Activated T-cell treated with anti-CD3 and anti-CD28 coated beads for 48 hours (primary cell): ENCODE results near the gene ETV1.

Experiments
- DNase-seq: peaks from one replicate; pipeline ENCODE4 v3.0.0-alpha.2; 2020; ENCODE audit warnings: low read depth

ETV1 gene

DNA sequence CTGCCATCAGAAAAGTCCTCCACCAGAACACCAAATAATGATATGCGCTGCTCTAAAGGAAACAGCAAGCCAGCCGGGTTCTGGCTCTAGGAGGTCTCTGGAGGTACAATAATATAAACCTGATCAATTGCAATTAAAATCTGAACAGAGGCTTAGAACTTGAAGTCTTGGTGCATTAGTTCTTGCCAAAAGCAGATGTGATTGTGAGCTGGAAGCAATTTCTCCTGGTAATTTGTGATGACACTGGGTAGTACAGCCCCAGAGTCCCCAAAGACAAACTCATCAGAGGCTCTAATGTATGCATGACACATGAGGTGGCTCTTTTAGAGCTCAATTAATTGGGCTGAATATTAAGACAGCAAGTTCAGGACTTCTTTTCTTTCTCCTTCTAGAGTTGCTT is 3.3 kb downstream of the ETV1 start:
- no peak for DNase-seq

DNA sequence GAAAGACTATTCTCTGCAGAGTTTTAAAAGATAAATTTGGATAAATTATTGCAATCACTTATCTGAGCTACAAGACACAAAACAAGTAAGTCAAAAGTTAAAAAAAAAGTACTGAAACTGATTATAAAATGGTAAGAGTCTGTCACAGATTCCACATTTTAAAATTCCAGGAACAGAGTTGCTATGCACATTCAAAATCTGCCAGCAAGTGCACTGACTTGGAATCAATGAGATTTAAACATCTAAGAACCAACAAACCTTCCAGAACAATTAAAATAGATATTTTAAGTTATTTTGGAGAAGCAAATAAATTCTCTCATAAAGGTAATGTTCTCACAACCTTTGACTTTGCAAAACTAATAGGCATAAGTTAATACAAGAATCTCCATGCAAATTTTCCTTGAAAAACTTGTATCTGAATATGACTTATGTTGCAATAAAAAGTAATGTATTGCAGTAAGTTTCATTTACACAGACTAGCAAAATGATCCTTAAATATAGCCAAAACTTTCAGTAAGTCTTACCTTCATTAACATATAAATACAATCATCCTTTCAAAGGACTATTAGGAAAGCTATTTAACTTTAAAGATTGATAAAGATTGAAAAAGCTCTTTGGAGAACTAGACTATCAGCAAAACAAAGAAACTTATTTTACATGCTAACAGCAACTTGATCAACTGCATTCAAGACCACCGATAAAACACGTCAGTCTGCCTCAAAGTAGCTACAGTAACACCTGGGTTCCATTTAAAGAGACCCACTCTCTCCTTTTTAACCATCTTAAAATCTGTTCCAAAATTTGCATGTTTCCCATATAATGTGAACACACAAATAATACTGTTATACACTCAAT is 4.4 kb downstream of the ETV1 start:
- DNase-seq: no peak

DNA sequence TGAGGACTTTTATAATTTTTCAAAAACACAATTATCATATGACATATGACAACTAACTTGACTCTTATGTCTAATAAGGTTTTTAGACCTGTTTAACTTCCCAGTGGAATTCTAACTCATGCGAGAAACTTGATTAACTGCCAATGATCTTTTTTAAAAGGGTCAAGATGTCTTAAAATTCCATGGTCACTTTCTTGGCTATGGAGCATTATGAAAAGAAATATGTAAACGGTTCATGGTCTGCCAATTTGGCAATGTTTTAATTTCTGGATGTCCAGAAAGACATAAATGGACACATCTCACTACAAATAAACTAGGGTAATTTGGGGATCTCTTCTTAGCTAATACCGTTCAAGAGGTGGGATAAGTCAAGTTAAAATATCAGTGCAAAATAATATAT is 5.4 kb downstream of the ETV1 start:
- no peak for DNase-seq

DNA sequence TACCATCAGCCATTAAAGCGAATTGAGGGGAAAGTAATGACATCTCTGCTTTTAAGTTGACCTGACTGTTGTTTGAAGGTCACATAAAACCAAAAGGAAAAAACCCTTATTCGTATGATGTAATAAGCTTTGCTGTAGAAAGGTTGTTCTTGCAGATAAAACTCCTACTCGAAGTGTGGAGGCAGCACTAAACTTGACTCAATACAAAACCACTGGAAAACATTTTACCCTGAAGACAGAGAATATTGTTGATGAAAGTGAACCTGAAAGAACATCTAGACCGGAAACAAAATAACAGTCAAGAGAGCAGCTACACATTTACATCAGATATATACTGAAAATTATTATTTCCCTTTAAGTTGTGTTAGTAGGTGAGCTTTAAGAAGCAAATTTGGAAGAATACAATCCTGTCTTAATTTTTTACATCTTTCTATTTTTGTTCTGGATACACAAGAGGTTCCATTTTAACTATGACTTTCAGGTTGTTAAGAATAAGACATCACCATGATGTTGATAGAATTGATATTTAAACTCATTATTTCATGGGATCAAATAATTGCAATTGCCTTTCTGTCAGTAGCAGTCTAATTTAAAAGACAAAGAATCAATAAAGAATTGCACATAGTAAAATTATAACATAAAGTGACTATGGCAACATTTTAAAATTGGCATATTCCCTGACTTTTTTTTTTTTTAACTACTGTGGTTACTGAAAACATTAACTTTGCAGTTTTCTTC is 6.4 kb downstream of the ETV1 start:
- no peak for DNase-seq

DNA sequence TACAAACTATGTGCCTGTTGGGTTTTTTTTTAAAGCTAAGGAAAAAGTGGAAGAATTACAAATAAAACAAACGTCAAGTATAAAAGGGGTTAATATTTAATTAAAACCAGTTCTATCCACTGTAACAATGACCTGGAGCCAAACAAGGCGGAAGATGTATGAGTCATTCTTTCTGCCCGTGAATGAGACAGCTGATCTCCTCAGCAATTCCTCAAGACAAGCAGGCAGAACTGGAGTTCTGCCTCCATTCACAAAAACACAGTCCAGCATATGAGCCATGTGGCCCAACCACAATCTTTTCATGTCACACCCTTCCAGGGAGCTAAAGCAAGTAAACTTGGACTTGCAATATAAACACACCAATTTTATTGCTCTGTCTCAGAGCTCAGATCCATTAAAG is 8.4 kb downstream of the ETV1 start:
- no peak for DNase-seq

DNA sequence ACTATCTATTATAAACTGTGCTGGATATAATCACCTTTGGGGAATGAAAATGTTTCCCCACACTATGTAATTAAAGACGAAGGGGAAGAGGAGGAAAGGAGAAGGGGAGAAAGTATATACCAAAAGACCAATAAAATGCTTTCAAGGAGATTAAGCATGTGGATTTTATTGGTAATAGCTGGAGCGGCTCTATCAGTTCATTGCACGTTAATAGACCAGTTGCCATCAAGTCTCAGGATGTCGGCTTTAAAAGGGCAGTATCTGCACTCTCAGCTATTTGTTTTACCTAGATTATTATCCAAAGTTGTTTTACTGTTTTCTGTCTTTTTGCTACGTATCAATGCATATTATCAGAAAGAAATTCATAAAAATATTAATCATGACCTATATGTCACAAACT is 9.0 kb downstream of the ETV1 start:
- no peak for DNase-seq

DNA sequence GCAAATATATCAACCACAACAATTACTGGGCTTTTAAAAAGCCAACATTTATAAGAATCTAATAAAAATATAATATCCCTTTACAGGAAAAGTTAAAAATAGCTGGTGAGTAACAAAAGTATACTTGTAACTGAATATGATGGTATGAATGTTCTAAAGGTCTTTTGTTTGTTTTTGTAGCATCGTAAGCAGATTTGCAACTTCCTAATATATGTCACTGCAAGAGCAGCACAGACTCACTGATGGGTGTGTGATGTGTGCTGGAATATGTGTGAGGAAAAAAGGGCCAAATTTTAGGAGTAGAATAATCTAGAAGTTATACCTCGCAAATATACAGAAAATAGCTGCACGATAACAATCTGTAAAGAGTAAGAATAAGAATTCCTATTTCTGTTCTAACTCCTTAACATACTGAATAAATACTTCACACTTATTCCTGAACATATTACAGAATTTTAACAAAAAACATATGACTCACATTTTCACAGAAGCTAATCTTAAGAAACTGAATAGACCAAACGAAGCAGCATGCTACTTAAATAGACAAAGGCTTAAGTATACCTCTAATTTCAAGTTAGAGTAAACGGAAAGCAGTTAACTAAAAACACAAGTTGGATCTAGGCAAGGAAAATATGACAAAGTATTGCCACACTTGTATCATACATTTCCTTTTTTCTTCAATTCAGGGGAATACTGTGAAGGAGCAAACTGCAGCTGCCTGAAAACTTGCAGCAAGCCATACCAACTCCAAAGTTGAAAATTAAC is 9.6 kb downstream of the ETV1 start:
- DNase-seq: no peak

DNA sequence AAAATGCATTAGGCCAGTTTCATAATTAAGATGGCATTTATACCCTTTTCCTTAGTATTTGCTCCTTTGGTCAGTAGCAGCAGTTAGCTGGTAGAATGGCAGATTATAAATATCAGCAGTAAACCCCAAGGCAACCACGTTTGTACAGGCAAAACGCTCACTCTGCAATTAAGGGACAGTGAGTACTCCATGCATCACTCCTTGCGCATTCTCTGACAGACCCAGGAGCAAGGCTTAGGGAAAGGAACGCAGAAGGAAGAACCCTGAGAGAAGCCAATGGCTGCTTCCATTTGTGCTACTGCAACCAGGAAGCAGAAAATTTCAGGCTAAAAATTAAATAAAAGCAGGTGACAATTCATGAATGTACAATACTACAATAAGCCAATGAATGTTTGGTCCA is 12.9 kb downstream of the ETV1 start:
- no peak for DNase-seq

DNA sequence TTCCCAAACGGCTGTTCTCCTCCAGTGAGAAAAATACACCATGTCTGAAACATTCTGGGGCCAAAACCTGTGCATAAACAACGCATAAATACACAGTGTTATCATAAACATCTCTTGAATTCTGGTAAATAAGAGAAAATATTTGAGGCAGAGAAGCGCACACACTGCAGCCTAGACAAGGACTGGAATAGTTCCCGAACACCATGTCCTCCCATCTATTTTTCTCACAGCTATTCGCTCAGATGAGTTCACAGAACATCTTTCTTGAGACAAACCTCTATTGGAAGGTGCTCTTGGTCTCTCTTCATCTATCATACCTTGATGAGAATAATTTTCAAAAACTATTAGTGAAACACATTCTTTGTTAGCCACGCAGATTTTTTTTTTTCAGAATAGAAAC is 24.4 kb downstream of the ETV1 start:
- no peak for DNase-seq

DNA sequence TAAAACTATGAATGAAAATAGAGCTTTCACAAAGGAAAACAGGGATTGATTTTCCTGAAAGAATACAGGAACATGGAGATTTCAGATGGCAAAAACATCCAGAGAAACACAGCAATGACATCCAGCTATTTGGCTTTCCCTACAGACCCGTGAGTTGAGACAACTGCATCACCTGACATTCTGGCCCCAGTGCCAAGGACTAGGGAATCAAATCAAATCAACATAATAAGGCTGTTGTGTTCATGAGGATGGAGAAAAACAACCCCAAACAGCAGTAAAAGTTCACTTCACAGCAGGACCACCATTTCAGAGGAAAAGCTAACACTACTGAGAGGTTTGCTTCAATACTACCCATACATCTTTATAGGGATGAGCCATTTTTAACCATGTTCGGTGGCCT is 25.5 kb downstream of the ETV1 start:
- no peak for DNase-seq

DNA sequence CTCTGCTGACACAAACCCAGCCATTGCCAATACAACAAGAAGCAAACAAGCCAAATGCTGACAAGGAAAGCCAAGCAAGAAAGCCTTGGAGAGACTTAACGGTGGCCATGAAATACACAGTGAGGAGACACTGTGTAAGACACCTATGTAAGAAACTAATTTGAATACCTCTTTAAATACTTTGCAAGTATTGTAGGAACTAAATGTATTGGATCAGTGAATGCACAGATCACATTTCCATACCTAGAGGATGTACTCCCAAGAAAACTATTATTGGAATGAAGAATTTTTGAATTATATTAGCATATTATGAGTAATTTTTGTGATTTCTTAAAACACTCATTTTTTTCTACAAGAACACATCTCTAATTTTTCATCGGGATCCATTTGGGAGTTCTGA is 34.0 kb downstream of the ETV1 start:
- DNase-seq: no peak

DNA sequence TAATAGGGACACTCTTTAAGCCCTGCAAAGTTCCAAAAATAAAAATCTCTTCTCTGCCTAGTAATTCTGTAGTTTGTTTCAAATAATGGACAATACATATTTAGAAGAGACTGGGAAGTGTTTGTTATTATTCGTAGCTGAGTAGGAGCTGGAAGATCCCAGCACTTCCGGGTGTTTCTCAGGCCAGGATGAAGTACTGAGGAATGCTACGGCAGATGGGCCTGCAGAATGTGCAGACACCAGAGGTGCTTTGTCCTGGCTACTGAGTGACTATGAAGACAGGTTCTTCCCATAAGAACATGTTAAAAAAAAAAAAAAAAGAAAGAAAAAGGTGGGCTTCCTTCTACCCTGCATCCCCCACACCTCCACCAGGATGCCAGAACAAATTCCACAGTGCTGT is 36.1 kb downstream of the ETV1 start:
- no peak for DNase-seq

DNA sequence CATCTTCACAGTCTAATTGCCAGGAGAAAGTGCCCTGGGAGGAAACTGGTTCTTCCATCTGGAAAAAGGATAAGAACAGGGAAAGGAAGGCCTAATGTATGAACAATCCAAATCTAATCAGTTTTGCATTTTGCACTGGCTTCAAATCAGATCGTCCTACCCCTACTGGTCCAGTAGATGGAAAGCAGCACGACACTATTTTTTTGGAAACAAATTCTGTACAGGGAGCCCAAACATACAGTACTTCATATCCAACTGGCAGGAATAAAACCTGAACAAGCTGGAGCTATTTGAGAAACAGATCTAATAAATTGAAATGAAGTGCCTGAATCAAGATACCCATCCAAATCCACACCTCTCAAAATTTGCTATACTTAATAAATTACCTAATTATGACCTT is 36.5 kb downstream of the ETV1 start:
- no peak for DNase-seq

DNA sequence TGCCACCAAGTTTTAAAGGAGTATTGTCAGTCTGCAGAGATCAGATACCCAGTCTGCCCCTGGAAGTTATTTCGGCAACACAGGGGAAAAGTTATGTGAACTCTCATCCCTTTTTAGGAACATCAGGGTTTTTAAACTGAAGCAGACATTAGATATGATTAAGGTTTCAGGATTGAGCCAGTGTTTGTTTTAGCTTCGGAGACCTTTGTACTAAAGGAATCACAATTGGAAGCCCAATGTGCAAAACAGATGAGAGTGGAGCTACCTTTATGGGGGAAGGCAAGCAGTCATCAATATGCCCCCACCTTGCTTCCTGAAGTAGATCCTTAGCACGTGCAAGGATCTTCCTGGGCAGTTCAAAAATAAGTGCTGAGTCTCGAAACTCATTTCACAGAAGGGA is 39.5 kb downstream of the ETV1 start:
- DNase-seq: no peak

DNA sequence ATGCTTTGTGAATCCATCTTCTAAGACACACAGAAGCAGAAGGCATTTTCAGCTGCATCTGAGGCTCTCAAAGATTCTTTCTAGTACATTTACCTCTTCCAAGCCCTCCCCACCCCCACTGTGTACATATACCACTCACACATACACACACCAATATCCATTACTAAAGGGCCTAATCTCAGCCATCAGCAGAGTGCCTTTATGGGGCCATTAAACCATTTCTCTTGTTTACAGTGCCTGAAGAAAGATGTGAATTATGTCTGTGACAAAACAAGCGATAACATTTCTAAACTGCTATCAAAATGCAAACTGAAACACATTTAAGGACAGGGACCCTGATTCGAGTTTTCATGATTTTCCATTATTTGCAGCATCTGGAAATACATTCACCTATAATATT is 40.0 kb downstream of the ETV1 start:
- DNase-seq: no peak

DNA sequence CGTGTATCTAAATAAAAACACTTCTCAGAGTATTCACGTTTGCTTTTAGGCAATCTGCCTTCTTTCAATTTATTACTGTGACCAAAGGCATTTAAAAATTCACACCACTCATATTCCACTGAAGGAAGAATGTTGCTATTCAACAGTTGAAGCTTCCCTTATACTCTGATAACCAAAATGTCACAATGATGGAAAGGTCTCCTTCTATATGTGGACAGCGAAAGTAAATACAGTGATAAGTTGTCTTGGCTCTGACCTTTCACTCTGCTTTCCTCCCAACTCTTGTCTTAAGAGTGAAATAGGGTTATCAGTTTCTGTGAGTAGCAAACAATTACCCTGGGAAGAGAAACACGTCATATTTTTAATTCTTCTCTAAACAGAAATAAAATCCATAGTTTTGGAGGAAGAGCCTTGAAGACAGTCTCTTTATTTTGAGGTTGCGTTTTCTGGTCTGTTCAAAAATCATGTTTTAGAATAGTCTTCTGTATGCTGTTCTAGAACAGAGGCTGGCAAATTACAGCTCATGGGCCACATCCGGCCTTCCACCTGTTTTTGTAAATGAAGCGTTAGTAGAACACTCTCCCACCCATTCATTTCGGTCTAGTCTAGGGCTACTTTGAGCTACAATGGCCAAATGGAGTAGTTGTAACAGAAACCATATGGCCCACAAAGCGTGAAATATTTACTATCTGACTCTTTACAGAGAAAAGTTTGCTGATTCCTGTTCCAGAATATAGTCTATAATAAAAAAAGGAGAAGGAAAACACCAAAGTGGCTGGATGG is 41.3 kb downstream of the ETV1 start:
- DNase-seq: no peak

DNA sequence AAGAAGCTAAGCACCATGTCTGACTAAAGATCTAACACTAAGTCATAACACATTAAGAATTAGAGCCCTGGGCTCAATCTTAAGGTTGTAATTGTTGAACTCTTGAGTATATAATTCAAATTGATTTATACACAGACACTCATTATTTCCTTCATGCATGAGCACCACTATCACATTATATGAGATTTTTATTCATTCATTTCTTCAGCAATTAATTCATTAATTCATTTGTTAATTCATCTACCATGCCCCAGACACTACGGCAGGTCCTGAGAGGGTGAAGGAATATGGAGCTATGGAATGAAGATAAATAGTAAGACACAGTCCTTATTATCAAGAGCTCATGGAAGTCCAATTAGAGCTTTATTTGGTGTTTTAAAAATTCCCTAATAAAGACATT is 41.9 kb downstream of the ETV1 start:
- DNase-seq: no peak

DNA sequence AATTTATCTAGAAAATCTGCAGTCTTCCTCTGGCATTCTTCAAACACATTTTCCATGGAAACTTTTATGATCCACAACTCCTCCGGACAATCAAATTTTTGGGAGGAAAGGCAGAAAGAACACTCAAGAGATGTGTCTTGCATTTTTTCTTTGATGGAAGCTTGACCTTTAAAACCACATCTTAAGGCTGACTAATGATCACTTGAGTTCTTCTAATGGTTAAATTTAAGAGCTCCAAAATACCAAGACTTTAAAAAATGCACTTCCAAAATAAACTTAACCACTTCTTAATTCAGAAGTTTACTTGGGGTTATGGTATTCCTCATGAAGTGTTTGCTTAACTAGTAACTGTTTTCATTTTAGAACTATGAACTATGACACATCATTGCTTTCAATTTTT is 43.3 kb downstream of the ETV1 start:
- DNase-seq: no peak

DNA sequence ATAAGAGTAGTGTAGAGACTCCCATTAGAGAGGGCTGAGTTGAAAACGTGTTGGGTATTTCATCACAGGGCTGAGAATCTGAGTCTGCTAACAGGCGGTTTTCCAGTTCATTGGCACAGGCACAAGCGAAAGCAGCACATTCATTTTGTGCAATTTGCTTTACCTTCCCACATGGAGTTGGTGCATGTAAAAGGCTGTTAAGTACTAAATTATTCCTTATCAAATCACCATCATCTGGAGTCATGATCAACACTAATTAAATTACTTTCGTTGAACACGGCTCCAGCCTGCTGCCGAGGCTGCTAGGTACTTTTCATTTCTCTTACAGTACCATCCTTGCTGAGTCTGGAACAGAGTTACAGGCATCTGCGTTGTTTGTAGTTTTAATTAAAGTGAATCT is 43.8 kb downstream of the ETV1 start:
- DNase-seq: no peak

DNA sequence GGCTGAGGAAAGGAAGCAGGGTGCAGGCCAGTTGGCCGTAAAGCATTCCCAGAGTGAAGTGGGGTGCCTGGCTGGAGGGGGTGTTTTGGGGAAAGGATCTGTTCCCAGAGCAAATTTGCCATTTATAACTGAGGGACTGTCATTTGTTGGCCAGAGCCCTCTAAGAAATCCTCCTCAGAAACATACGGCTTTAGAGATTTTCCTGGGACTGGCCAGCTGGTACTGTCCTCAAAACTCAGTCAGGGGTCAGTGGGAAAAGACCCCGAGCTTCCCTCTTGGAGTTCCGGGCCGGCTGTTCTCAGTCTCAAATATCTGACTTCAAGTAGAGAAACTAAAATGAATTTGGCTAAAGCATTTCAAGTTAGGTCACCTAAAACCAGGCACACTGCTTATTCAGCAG is 55.9 kb downstream of the ETV1 start:
- DNase-seq: no peak

DNA sequence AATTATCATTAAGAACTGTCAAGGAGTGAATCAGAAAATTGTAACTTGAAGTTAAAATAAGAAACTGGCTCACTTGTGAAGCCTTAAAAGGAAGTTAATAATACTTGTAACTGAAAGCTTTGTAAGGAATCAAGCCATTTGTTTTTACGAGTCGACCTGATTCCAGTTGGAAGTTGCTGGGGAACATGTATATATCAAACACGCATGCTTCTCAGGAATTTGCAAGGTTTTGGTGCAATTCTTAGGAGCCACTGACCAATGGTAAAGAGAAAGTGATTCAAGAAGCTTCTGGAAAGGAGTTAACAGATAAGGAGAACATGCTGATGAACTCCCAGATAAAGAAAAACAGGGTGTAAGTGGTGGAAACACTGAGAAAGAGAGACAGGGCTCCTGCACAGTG is 56.4 kb downstream of the ETV1 start:
- DNase-seq: no peak

DNA sequence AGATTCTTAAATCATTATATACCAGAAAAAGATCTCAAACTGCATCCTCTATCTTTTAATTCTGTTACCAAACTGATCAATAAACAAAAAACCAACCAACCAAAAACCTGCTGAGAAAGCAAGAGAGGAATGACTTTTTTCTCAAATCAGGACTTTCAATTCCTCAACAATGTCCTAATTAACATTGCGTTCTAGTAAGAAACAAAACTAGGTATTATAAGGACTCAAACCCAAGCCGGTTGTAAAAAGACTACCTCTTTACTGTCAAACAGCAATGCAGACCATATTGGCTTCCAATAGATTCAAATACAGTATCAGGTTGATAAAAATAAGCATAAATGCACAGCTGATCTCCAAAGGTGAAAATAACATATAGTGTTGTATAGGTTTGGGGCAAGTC is 57.3 kb downstream of the ETV1 start:
- no peak for DNase-seq
